Stimulated activated naive CD8-positive, alpha-beta T cell treated with anti-CD3 and anti-CD28 coated beads, Interleukin-15, Interleukin-2, amounts not matched to agents 100 U/mL and 50 U/mL, for 24 hours (primary cell): Measurements from ENCODE around the gene PDCD4.

Experiments
- ATAC-seq: fragments of 150-1000 bp; cut with Tn5 transposase; one replicate; pipeline ENCODE4 v1.10.0; 2021
- DNase-seq: peaks from one replicate; pipeline ENCODE4 v3.0.0; 2021

PDCD4 gene

DNA sequence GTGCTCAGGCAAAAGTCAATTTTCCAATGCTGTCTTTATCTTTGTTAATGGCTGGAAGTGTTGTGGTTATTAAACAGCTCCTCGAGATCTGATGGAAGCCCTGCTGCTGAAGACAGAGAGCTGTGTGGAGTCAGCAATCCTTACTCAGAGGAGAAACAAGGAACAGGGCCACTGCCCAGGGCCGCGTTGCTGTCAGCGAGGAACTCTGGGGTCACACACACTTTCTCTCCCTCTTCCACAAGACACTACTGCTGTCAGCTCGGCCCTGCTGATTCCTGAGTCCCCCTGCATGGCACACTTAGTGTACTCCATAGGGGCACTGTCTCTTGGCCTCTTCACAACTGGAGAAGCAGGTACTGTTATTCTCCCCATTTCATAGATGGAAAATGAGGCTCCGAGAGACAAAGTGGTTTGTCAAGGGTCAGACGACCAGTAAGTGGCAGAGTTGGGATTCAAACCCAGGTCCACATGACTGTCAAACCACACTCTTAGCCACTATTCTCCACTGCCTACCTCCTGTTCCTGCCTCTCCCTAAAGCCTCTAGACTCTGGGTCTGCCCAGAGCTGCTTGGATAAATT, 29.3 kb upstream of the PDCD4 start:
- no peak for ATAC-seq
- no peak for DNase-seq

GRCh38 chr10:110843031-110843430, 28.7 kb upstream of the PDCD4 start:
- DNase-seq, result peak; percentile 64
- peak; percentile 79 for ATAC-seq

- ATAC-seq (no peak), DNase-seq (peak; percentile 4)
Measured at GRCh38 chr10:110843796-110844616, 27.7 kb upstream of the PDCD4 start.

DNA sequence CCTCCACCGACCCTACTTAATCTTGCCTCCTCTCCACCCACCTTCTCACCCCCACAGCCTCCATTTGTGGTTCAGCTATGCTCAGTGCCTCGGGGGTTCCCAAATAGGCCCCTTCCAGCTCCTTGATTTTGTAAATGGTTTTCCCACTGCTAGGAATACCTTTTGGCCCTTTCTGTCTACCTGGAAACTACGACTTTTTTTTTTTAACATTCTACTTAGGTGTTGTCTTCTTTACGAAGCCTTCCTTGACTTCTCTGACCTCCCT, 27.2 kb upstream of the PDCD4 start:
- ATAC-seq, result no peak
- no peak for DNase-seq

DNA sequence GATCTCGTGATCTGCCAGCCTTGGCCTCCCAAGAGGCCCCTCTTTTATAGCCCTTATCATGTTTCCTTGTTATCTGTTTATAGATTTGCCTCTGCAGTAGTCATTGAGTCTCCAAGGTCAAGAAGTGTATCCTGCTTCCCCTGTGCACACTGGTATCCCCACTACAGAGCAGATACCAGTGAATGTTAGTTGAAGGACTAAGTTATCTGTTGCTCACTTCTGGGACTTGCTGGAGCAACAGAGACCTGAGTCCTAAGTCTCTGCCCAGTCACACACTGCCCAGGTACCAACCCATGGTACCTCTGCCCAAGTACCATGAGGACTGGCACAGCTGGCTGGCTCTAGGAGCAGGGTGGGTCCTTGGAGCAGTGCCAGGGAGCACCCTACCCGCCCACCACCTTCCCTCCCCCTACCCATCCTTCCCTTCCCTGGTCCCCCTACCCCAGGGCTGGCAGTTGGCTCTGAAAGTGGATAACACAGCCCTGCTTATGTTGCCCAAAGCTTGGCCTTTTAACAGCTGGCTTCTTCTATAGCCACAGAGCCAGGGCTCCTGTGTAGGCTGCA, 26.5 kb upstream of the PDCD4 start:
- ATAC-seq, result no peak
- DNase-seq, result peak; percentile 2

GRCh38 chr10:110845756-110846620, 25.7 kb upstream of the PDCD4 start:
- no peak for ATAC-seq
- DNase-seq, result peak; percentile 4

GRCh38 chr10:110847374-110847773, 24.4 kb upstream of the PDCD4 start:
- no peak for ATAC-seq
- DNase-seq, result peak; percentile 2

GRCh38 chr10:110848106-110848505, 23.6 kb upstream of the PDCD4 start:
- ATAC-seq (no peak), DNase-seq (no peak)

DNA sequence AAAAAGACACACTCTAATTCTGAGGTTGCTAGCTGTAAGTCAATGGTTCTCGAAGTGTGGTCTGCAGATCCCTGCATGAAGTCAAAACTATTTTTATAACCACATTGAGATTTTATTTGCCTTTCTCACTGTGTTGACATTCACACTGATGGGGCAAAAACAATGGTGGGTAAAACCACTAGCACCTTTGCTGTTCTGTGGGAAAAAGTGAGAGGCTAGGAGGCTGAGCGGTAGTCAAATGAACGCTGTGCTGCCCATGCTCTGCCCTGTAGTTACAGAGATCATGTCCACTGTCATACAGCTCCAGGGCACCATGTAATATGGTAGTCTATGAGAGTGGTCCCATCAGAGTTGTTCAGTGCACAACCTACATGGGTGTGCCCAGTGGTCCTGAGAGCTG, 21.6 kb upstream of the PDCD4 start:
- DNase-seq, result peak; percentile 26
- ATAC-seq, result peak; percentile 79

DNA sequence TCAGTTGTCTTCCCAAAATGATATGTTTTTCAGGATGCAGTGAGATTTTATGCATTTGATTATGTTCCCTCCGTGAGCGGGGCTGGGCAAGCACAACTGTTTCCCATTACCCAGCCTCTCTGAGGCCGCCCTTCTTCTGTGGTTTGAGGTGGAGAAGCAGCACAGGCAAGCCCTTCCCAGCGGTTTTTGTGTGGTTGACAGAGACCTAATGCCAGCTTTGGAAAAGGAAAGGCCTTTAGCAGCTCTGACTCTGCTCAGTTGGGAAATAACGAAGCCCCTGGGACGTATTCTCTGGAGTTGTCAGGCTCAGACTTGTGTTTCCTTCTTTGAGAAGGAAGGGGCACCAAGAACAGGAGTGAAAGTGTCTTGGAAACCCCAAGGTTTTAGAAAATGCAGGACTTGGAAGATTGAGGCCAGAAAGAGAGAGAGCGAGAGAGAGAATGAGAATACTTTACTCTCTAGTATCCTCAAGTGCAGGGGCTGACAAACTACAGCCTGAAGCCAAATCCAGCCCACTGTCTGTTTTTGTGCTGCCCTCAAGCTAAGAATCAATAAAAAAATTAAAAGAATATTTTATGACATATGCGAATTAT, 20.6 kb upstream of the PDCD4 start:
- ATAC-seq (no peak), DNase-seq (peak; percentile 41)

- DNase-seq, result peak; percentile 52
- peak; percentile 79 for ATAC-seq
Measured at GRCh38 chr10:110852255-110852896, 19.4 kb upstream of the PDCD4 start.

- no peak for ATAC-seq
- peak; percentile 1 for DNase-seq
Measured at GRCh38 chr10:110852947-110853346, 18.8 kb upstream of the PDCD4 start.

DNA sequence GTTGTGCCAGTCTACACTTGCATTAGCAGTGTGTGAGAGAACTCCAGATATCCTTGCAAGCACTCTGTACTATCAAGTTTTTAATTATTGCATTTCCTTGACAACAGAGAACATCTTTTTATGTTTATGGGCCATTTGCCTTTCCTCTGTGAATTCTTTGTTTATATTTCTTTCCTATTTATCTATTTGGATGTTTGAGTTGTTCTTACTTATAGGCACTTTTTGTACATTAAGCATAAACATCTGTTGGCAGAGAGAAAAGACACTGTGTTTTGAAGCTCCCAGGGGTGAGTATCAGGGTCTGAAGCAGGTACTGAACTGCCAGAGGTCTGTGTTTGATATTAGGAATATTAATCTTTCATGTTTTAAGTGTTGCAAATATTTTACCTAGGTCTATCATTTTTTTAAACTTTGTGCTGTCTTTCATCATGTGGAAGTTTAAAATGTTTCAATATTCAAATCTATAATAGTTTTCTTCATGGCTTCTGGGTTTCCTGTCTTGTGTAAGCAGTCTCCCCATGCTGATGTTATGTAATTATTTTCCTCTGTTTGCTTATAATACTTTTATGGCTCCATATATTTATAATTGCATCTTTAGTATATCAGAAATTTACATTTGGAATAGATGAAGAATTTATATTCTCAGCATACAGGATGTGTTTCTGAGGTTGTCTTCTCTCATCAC, 17.7 kb upstream of the PDCD4 start:
- no peak for DNase-seq
- no peak for ATAC-seq

DNA sequence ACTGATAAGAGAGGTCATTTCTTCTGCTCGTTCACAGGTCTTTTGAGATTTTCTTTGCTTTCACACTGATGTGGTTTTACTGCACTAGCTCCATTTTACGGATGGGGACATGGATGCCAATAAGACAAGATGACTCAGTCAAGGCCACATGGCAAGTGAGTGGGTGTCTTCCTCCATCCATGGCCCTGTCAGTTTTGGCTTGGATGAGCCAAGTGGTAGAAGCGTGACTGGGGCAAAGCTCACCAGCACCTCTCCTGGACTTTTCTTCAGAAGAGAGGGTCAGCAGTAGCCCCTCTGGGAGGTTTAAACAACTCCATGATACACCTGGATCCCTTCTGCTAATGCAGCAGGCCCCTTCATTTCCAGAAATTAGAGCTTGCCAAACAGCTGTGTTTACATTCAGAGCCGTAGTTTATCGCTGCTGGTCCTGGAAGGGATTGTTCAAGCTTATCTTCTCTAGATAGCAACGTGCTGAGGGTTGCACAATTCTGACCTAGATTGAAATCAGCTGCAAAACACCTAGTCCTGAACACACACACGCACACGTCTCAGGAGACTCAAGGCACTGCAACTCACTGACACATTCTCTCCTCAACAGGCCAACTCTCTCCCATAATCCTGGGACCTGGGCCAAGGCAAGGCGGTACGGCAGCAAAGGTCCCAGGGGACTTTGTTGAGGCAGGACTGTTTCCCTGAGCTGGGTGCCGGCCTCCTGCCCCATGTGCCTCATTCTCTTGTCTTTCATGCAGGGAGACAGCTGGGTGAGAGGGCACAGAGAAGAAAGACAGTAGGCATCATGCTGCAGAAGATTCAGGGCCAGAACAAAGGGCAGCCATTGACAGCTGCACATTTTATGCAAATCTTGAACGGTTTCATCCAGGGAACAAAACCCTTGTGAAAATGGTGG, 14.2 kb upstream of the PDCD4 start:
- DNase-seq (peak; percentile 26), ATAC-seq (peak; percentile 29)

DNA sequence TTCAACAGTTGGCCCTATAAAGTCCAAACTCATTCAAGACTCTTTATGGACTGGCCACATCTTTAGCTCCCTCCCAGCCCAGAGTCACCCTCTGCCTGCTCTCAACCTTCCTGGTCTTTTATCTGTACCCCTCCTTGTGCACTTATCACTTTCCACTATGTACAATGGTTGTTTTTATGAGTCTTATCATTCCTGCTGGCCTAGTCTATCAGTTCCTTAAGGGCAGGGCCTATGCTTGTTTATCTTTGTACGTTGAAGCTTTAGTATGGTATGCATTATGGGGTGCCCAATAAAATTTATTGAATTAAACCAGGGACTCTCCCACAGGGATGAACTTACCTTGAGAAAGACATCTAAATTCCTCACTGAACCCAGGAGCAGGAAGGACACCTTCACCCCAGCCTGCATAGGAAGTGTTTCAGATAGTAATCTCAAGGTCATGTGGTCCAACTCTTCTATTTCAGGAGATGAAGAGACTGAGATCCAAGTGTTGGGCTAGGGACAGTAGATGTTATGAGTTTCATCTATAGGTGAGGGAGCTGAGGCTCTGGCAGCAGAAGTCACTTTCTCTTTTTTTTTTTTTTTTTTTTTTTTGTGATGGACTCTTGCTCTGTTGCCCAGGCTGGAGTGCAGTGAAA, 13.3 kb upstream of the PDCD4 start:
- DNase-seq, result peak; percentile 5
- ATAC-seq, result no peak

- DNase-seq (peak; percentile 14), ATAC-seq (no peak)
Measured at GRCh38 chr10:110859206-110859972, 12.3 kb upstream of the PDCD4 start.

- no peak for ATAC-seq
- DNase-seq, result peak; percentile 6
Measured at GRCh38 chr10:110859973-110860376, 11.8 kb upstream of the PDCD4 start.

- DNase-seq (peak; percentile 40), ATAC-seq (peak; percentile 15)
Measured at GRCh38 chr10:110860576-110861241, 11.0 kb upstream of the PDCD4 start.
